ENCODE data around the gene CPNE1. TPM values are rescaled to one million over a fixed set of nuclear protein-coding genes. Genes with fewer than 3 reads are reported as not detected.

The CPNE1 gene
- total and polyA plus RNA-seq, 9 donors, result 45.6 to 176 (median 145) TPM

GRCh38 chr20:35610833-35611427, 53.8 kb downstream of the CPNE1 start:
- Histone ChIP-seq H3K4me1 (ENCODE audit: control insufficient read depth, insufficient read depth, low read length) (peaks cover 4% of the 10 kb centered on the region), H3K9me3 (replicated peaks; ENCODE audit: control insufficient read depth, low read depth, low read length) (no peaks in the 10 kb centered on the region), H3K36me3 (ENCODE audit: control insufficient read depth, insufficient read depth, low read length) (no peaks in the 10 kb centered on the region), H3K4me3 (ENCODE audit: low read length) (no peak overlapping the region), H3K27ac (ENCODE audit: low read length) (no peak overlapping the region), H3K27me3 (ENCODE audit: control insufficient read depth, insufficient read depth, low read length) (peaks cover 2% of the 10 kb centered on the region)
- no peak for DNase-seq
- 94% methylated on average over 6 of the region's 9 CpGs for WGBS (ENCODE audit: insufficient coverage)

- Histone ChIP-seq H3K9me3 (replicated peaks; ENCODE audit: control insufficient read depth, low read depth, low read length) (no peaks in the 10 kb centered on the region), H3K36me3 (ENCODE audit: control insufficient read depth, insufficient read depth, low read length) (no peaks in the 10 kb centered on the region), H3K27ac (ENCODE audit: low read length) (no peak overlapping the region), H3K4me1 (ENCODE audit: control insufficient read depth, insufficient read depth, low read length) (no peaks in the 10 kb centered on the region), H3K4me3 (ENCODE audit: low read length) (no peak overlapping the region), H3K27me3 (ENCODE audit: control insufficient read depth, insufficient read depth, low read length) (peaks cover 11% of the 10 kb centered on the region)
- 78% methylated on average over 10 of the region's 14 CpGs for WGBS (ENCODE audit: insufficient coverage)
- DNase-seq, result no peak
Measured at GRCh38 chr20:35607003-35607735, 57.5 kb downstream of the CPNE1 start.

GRCh38 chr20:35606127-35606526, 58.6 kb downstream of the CPNE1 start:
- H3K27me3 ChIP-seq (ENCODE audit: control insufficient read depth, insufficient read depth, low read length), result peaks cover 20% of the 10 kb centered on the region
- 77% methylated on average over 2 of the region's 4 CpGs for WGBS (ENCODE audit: insufficient coverage)
- no peak overlapping the region for H3K4me3 ChIP-seq (ENCODE audit: low read length)
- H3K9me3 ChIP-seq (replicated peaks; ENCODE audit: control insufficient read depth, low read depth, low read length), result no peaks in the 10 kb centered on the region
- peaks cover 9% of the 10 kb centered on the region for H3K4me1 ChIP-seq (ENCODE audit: control insufficient read depth, insufficient read depth, low read length)
- no peak overlapping the region for H3K27ac ChIP-seq (ENCODE audit: low read length)
- H3K36me3 ChIP-seq (ENCODE audit: control insufficient read depth, insufficient read depth, low read length), result no peaks in the 10 kb centered on the region
- DNase-seq, result no peak

- H3K27ac ChIP-seq (ENCODE audit: low read length), result no peak overlapping the region
- DNase-seq, result no peak
- no peaks in the 10 kb centered on the region for H3K9me3 ChIP-seq (replicated peaks; ENCODE audit: control insufficient read depth, low read depth, low read length)
- WGBS (ENCODE audit: insufficient coverage), result 42% methylated on average over 2 of the region's 4 CpGs
- no peaks in the 10 kb centered on the region for H3K36me3 ChIP-seq (ENCODE audit: control insufficient read depth, insufficient read depth, low read length)
- H3K4me3 ChIP-seq (ENCODE audit: low read length), result no peak overlapping the region
- peaks cover 16% of the 10 kb centered on the region for H3K4me1 ChIP-seq (ENCODE audit: control insufficient read depth, insufficient read depth, low read length)
- peaks cover 36% of the 10 kb centered on the region for H3K27me3 ChIP-seq (ENCODE audit: control insufficient read depth, insufficient read depth, low read length)
Measured at GRCh38 chr20:35604449-35604747, 60.3 kb downstream of the CPNE1 start.

- Histone ChIP-seq H3K4me3 (ENCODE audit: low read length) (no peak overlapping the region), H3K4me1 (ENCODE audit: control insufficient read depth, insufficient read depth, low read length) (peaks cover 16% of the 10 kb centered on the region), H3K36me3 (ENCODE audit: control insufficient read depth, insufficient read depth, low read length) (no peaks in the 10 kb centered on the region), H3K27ac (ENCODE audit: low read length) (no peak overlapping the region), H3K9me3 (replicated peaks; ENCODE audit: control insufficient read depth, low read depth, low read length) (no peaks in the 10 kb centered on the region), H3K27me3 (ENCODE audit: control insufficient read depth, insufficient read depth, low read length) (peaks cover 42% of the 10 kb centered on the region)
- DNase-seq, result no peak
- 87% methylated on average over 9 of the region's 11 CpGs for WGBS (ENCODE audit: insufficient coverage)
Measured at GRCh38 chr20:35603695-35604448, 60.8 kb downstream of the CPNE1 start.

GRCh38 chr20:35602851-35603495, 61.7 kb downstream of the CPNE1 start:
- no peak overlapping the region for H3K4me3 ChIP-seq (ENCODE audit: low read length)
- peaks cover 45% of the 10 kb centered on the region for H3K27me3 ChIP-seq (ENCODE audit: control insufficient read depth, insufficient read depth, low read length)
- no peaks in the 10 kb centered on the region for H3K9me3 ChIP-seq (replicated peaks; ENCODE audit: control insufficient read depth, low read depth, low read length)
- H3K27ac ChIP-seq (ENCODE audit: low read length), result no peak overlapping the region
- H3K4me1 ChIP-seq (ENCODE audit: control insufficient read depth, insufficient read depth, low read length), result peaks cover 16% of the 10 kb centered on the region
- 93% methylated on average over 12 of the region's 15 CpGs for WGBS (ENCODE audit: insufficient coverage)
- DNase-seq, result no peak
- H3K36me3 ChIP-seq (ENCODE audit: control insufficient read depth, insufficient read depth, low read length), result no peaks in the 10 kb centered on the region

- Histone ChIP-seq H3K9me3 (replicated peaks; ENCODE audit: control insufficient read depth, low read depth, low read length) (no peaks in the 10 kb centered on the region), H3K27ac (ENCODE audit: low read length) (no peak overlapping the region), H3K4me1 (ENCODE audit: control insufficient read depth, insufficient read depth, low read length) (peaks cover 16% of the 10 kb centered on the region), H3K4me3 (ENCODE audit: low read length) (peak overlapping the region; percentile 45), H3K36me3 (ENCODE audit: control insufficient read depth, insufficient read depth, low read length) (no peaks in the 10 kb centered on the region), H3K27me3 (ENCODE audit: control insufficient read depth, insufficient read depth, low read length) (peaks cover 51% of the 10 kb centered on the region)
- 27% methylated on average over 22 of the region's 30 CpGs for WGBS (ENCODE audit: insufficient coverage)
- no peak for DNase-seq
Measured at GRCh38 chr20:35601990-35602389, 62.7 kb downstream of the CPNE1 start.

- peaks cover 51% of the 10 kb centered on the region for H3K27me3 ChIP-seq (ENCODE audit: control insufficient read depth, insufficient read depth, low read length)
Measured at GRCh38 chr20:35600993-35601973, 63.4 kb downstream of the CPNE1 start.

GRCh38 chr20:35600176-35600992, 64.3 kb downstream of the CPNE1 start:
- Histone ChIP-seq H3K36me3 (ENCODE audit: control insufficient read depth, insufficient read depth, low read length) (no peaks in the 10 kb centered on the region), H3K27me3 (ENCODE audit: control insufficient read depth, insufficient read depth, low read length) (peaks cover 51% of the 10 kb centered on the region), H3K4me1 (ENCODE audit: control insufficient read depth, insufficient read depth, low read length) (peaks cover 16% of the 10 kb centered on the region), H3K27ac (ENCODE audit: low read length) (no peak overlapping the region), H3K4me3 (ENCODE audit: low read length) (peak overlapping the region; percentile 45), H3K9me3 (replicated peaks; ENCODE audit: control insufficient read depth, low read depth, low read length) (no peaks in the 10 kb centered on the region)
- WGBS (ENCODE audit: insufficient coverage), result 15% methylated on average over 19 of the region's 34 CpGs
- DNase-seq, result no peak

More at GRCh38 chr20:35600993-35601973, 63.4 kb downstream of the CPNE1 start:
- DNase-seq, result peak; percentile 93
- Histone ChIP-seq H3K4me3 (ENCODE audit: low read length) (peak overlapping the region; percentile 45), H3K4me1 (ENCODE audit: control insufficient read depth, insufficient read depth, low read length) (peaks cover 16% of the 10 kb centered on the region), H3K9me3 (replicated peaks; ENCODE audit: control insufficient read depth, low read depth, low read length) (no peaks in the 10 kb centered on the region), H3K27ac (ENCODE audit: low read length) (peak overlapping the region; percentile 47), H3K36me3 (ENCODE audit: control insufficient read depth, insufficient read depth, low read length) (no peaks in the 10 kb centered on the region)
- WGBS (ENCODE audit: insufficient coverage), result under 1% methylated on average over 99 of the region's 103 CpGs

Data from muscle of leg (tissue), 11 donors.